Smooth muscle cell (in vitro differentiated cells): ENCODE results near the gene INPP5E. TPM values are rescaled to one million over a fixed set of nuclear protein-coding genes. Genes with fewer than 3 reads are reported as not detected.

Source experiments
- DNase-seq: peaks from one replicate; lab custom pipeline; 2025; ENCODE audit not compliant: unreplicated experiment; lab: John Stamatoyannopoulos, UW
- H2AFZ ChIP-seq: fragments of 200-600 bp; sonication (generic); 2 replicates; pipeline ENCODE4 v1.6.0; 2016; ENCODE audit warnings: antibody characterized with exemption, low read depth, mild to moderate bottlenecking
- H3F3A ChIP-seq: fragments of 200-600 bp; sonication (generic); 2 replicates; pipeline ENCODE4 v1.6.0; 2017; ENCODE audit warnings: antibody characterized with exemption, low read depth
- H3K27ac ChIP-seq: fragments of 200-600 bp; sonication (generic); 2 replicates; pipeline ENCODE4 v1.5.1; 2016; ENCODE audit warnings: low read depth, mild to moderate bottlenecking
- H3K27me3 ChIP-seq: fragments of 200-600 bp; sonication (generic); 2 replicates; pipeline ENCODE4 v1.6.1; 2016; ENCODE audit warnings: low read depth, mild to moderate bottlenecking
- H3K36me3 ChIP-seq: fragments of 200-600 bp; sonication (generic); 2 replicates; pipeline ENCODE4 v1.5.1; 2016; ENCODE audit warnings: low read depth
- H3K4me1 ChIP-seq: fragments of 200-600 bp; sonication (generic); 2 replicates; pipeline ENCODE4 v1.5.1; 2016; ENCODE audit warnings: low read depth
- H3K4me2 ChIP-seq: fragments of 200-600 bp; sonication (generic); 2 replicates; pipeline ENCODE4 v1.6.0; 2016; ENCODE audit warnings: mild to moderate bottlenecking
- H3K4me3 ChIP-seq: fragments of 200-600 bp; sonication (generic); 2 replicates; pipeline ENCODE4 v1.5.1; 2016; ENCODE audit warnings: mild to moderate bottlenecking
- H3K79me2 ChIP-seq: fragments of 200-600 bp; sonication (generic); 2 replicates; pipeline ENCODE4 v1.6.0; 2016; ENCODE audit warnings: low read depth, mild to moderate bottlenecking
- H3K9ac ChIP-seq: fragments of 200-600 bp; sonication (generic); 2 replicates; pipeline ENCODE4 v1.6.0; 2016; ENCODE audit warnings: low read depth
- H3K9me3 ChIP-seq: fragments of 200-600 bp; sonication (generic); replicated peaks from 2 replicates; pipeline ENCODE4 v1.5.1; 2016; ENCODE audit warnings: low read depth
- H4K20me1 ChIP-seq: fragments of 200-600 bp; sonication (generic); 2 replicates; pipeline ENCODE4 v1.6.0; 2016; ENCODE audit warnings: low read depth
- CTCF ChIP-seq: fragments of 200-600 bp; sonication (generic); IDR thresholded peaks from 2 replicates; pipeline ENCODE4 v1.5.1; 2017; ENCODE audit warnings: borderline replicate concordance, mild to moderate bottlenecking, antibody characterized with exemption; ENCODE audit not compliant: insufficient read depth, poor library complexity, severe bottlenecking
- WGBS: methylation state at CpG from one replicate; pipeline ENCODE4 v1.1.7; 2016; ENCODE audit warnings: low lambda C conversion rate; 5-methylcytosine and 5-hydroxymethylcytosine counted together
- polyA plus RNA-seq: library from polyadenylated mRNA; unstranded; fragments of >200 nt; fragmentation: Nextera tagmentation; extraction: Ambion mirVana; gene quantifications from 2 replicates; pipeline ENCODE4 v1.2.1, GENCODE V29; 2016
- total RNA-seq: library from RNA; depleted of rRNA; stranded (reverse); fragments of >200 nt; gene quantifications from 2 replicates; pipeline ENCODE4 v1.2.3, GENCODE V29; 2014

Gene INPP5E
- total and polyA plus RNA-seq, 2 experiments from 2014 or later = 2.8 to 7.7 TPM

DNA sequence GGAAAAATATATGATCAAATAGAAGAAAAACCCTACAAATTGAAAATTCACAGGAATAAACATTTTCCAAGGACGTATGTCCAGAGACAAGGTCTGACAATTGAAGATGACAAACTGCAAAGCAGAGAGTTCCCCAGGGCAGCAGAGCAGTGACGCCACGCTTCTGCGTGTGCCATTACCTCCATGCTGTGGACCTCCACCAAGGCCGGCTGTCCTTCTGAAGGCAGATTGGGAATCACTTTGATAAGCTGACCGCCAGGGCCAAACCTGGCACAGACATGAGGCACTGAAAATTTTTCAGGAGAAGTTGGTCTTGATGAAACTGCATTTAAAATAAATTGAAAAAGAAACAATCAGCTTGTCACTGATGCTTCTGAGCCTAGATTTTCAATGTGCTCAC is 24.6 kb upstream of the INPP5E start:
- 98% methylated on average over 6 of the region's 6 CpGs for WGBS
- Histone ChIP-seq H3K9ac (no peak overlapping the region), H3K9me3 (no peaks in the 10 kb centered on the region), H3F3A (no peaks in the 10 kb centered on the region), H2AFZ (no peak overlapping the region), H3K27me3 (no peaks in the 10 kb centered on the region), H3K36me3 (peaks cover 24% of the 10 kb centered on the region), H3K4me3 (no peak overlapping the region), H3K4me2 (no peak overlapping the region), H4K20me1 (peaks cover 98% of the 10 kb centered on the region), H3K79me2 (peaks cover 46% of the 10 kb centered on the region), H3K4me1 (no peaks in the 10 kb centered on the region), H3K27ac (no peak overlapping the region)
- DNase-seq = no peak
- TF ChIP-seq CTCF = no peak

GRCh38 chr9:136463578-136463977 is 23.9 kb upstream of the INPP5E start:
- no peak overlapping the region for H2AFZ ChIP-seq
- H3K4me3 ChIP-seq = no peak overlapping the region
- no peaks in the 10 kb centered on the region for H3F3A ChIP-seq
- no peak overlapping the region for H3K27ac ChIP-seq
- 98% methylated on average over 14 of the region's 14 CpGs for WGBS
- TF ChIP-seq CTCF = no peak
- H3K9me3 ChIP-seq = no peaks in the 10 kb centered on the region
- H4K20me1 ChIP-seq = peaks cover 98% of the 10 kb centered on the region
- H3K79me2 ChIP-seq = peaks cover 39% of the 10 kb centered on the region
- no peaks in the 10 kb centered on the region for H3K4me1 ChIP-seq
- H3K9ac ChIP-seq = no peak overlapping the region
- H3K36me3 ChIP-seq = peaks cover 25% of the 10 kb centered on the region
- DNase-seq = no peak
- no peaks in the 10 kb centered on the region for H3K27me3 ChIP-seq
- no peak overlapping the region for H3K4me2 ChIP-seq

DNA sequence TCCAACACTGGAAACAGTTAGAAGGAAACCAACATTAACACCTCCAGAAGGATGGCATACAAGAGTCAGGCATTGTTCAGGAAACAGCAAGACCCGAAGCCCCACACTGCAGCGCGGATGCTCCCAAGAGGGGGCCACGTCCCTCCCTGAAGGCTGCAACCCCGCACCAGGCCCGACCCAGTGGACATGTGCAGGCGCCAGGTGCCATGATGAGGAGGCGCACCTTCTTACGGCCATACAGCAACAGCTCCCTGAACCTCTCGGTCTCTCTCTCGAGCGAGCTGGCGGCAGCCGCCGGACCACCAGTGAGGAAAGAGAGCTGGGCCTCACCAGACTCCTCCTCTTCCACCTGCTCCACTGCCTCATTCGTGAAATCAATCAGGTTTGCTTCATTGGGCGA is 23.0 kb upstream of the INPP5E start:
- Histone ChIP-seq H3K4me2 (no peak overlapping the region), H3K9ac (no peak overlapping the region), H3K4me3 (no peak overlapping the region), H3F3A (no peaks in the 10 kb centered on the region), H3K9me3 (no peaks in the 10 kb centered on the region), H3K27me3 (no peaks in the 10 kb centered on the region), H3K36me3 (peaks cover 23% of the 10 kb centered on the region), H3K79me2 (peaks cover 30% of the 10 kb centered on the region), H3K4me1 (no peaks in the 10 kb centered on the region), H2AFZ (no peak overlapping the region), H4K20me1 (peaks cover 98% of the 10 kb centered on the region), H3K27ac (no peak overlapping the region)
- TF ChIP-seq CTCF = no peak
- 98% methylated on average over 17 of the region's 17 CpGs for WGBS
- DNase-seq = no peak

- peaks cover 16% of the 10 kb centered on the region for H3K36me3 ChIP-seq
- no peaks in the 10 kb centered on the region for H3F3A ChIP-seq
- H2AFZ ChIP-seq = no peak overlapping the region
- no peak for DNase-seq
- peaks cover 21% of the 10 kb centered on the region for H3K79me2 ChIP-seq
- no peaks in the 10 kb centered on the region for H3K4me1 ChIP-seq
- no peak overlapping the region for H3K4me2 ChIP-seq
- peaks cover 98% of the 10 kb centered on the region for H4K20me1 ChIP-seq
- 98% methylated on average over 23 of the region's 23 CpGs for WGBS
- H3K9me3 ChIP-seq = no peaks in the 10 kb centered on the region
- H3K27me3 ChIP-seq = no peaks in the 10 kb centered on the region
- no peak overlapping the region for H3K27ac ChIP-seq
- TF ChIP-seq CTCF = no peak
- no peak overlapping the region for H3K9ac ChIP-seq
- H3K4me3 ChIP-seq = no peak overlapping the region
These were observed 21.2 kb upstream of the INPP5E start for GRCh38 chr9:136460772-136461325.
